ENCODE results near the gene RNF183.
A peak's percentile ranks its signal among the peaks of the same experiment; 100 is the strongest.

The RNF183 gene, protein sequence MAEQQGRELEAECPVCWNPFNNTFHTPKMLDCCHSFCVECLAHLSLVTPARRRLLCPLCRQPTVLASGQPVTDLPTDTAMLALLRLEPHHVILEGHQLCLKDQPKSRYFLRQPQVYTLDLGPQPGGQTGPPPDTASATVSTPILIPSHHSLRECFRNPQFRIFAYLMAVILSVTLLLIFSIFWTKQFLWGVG

DNA sequence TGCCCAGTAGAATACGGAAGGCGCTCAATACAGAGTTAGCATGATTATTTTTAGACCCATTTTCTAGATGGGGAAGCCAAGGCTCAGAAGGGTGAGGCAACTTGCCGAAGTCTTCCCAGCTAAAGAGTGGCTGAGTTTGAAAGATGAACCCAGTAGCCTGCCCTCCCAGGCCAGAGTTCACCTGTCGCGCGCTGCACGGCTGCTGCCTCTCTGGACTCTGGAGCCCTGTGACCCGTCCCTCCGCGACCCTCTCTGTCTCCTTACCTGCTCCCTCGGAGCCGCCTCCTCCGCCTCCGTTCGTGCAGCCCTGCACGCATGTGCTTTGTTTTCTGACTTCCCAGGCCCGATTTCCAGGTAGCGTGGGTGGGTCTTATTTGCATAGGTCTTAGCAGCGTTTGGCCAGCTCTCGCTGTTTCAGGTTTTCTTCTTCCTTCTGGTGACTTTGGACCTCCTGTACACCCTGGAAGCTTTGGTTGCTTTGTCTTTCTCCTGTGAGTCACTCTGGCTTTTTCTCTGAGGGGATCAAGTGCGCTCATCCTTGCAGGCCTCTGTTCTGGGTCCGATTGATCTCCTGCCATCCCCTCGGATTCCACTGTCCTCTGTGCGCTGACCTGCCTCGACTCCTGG lies at the start of gene RNF183:
RNF183 (minus strand) TSS at position 585 of the 627 bp plus-strand sequence. CDS start 5,192 bp downstream, outside the sequence.
- DNase-seq = no peak

DNA sequence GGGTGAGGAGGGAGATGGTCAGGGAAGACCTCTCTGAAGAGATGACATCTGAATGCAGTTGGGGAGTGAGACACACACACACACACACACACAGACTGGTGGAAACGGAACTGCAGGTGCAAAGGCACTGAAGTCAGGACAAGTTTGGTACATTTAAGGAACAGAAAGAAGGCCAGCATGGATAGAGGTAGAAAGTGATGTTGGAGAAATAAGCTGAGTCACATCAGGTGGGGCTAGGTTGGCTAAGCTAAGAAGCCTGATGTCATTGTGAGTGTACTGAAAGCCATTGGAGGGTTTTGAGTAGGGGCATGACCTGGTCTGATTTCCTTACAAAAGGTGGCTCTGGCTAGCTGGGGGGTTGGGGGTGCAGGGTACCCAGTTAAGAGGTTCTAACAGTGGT lies 49.2 kb upstream of the RNF183 start:
- DNase-seq = no peak

DNA sequence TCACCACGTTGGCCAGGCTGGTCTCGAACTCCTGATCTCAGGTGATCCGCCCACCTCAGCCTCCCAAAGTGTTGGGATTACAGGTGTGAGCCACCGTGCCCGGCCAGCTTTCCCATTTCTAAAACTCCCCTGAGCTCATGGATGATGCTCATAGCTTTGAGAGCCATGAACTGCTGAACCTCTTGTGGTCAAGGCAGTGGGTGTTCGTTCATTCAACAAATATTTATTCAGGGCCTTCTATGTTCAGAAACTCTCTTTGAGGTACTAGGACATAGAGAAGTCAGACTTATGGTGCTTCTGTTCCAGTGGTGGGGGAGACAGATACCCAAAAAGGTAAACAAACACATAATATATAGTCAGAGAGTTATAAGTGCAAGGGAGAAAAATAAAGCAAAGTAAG lies 48.8 kb upstream of the RNF183 start:
- DNase-seq = no peak

DNA sequence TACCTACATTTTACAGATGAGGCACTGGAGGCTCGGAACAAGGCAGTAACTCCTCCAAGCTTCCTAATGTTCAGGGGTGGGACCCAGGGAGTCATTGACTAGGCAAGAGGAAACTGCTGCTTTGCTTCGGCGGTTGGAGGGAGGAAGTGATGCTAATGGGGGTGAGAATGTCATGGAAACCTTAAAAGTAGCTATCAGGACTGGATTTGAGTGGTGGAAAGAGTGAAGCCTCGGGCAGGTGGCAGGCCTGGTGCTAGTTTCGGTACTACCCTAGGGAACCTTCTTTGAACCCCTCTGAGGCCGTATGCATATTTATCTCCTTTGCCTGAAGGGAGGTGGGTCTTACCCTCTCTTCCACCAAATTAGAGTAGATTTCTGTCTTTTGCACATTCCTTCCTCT lies 47.8 kb upstream of the RNF183 start:
- no peak for DNase-seq

DNA sequence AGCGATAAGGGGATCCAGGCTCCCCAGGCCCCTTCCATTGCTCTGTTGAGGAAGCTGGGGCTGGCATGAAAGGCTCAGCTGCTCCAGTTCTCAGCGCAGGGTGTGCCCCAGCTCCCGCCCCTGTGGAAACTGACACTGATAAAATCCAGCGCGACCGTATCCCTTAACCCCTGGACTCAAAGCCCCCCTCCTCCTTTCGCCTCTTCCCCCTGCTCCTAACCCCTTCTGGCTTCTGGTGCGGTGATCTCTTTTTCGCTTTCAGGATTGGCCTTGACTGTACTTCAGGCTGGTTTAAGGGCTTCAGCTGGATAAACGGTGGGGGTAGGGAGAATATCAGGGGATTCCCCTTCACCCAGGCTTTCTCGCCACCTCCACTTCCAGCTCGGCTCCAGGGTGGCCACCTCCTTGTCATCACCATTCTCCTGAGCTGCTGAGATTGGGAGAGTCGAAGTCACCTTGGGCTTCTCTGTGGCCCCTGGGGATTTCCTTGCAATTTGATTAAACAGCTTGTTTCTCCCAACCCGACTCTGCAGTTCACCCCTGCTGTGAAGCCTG lies 47.0 kb upstream of the RNF183 start:
- no peak for DNase-seq

DNA sequence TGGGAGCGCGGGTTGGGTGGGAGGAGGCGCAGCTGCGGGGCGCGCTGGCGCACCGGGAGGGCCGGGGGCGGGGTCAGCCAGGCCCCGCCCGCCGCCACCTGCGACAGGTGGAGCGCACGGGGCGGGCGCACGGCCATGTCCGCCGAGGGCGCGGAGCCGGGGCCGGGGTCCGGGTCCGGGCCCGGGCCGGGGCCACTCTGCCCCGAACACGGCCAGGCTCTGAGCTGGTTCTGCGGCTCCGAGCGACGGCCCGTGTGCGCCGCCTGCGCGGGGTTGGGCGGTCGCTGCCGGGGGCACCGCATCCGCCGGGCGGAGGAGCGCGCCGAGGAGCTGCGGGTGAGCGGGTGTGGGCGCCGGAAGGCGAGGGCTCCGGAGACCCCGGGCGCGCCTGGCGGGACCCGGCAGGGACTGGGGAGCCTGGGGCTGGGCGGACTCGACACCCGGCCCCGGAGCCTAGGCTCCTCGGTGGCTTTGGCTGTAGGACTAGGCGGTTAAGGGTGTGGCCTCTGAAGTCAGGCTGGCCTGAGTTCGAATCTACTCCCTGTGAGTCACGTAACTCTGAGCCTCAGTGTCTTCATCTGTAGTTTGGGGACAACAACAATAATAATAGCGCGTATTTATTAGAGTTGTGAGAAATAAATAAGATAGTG lies 46.4 kb upstream of the RNF183 start, which contains the start of gene BSPRY:
BSPRY (plus strand) TSS at position 97 of the 650 bp plus-strand sequence; CDS start at position 136, 39 bp downstream.
- DNase-seq = peak; percentile 45

DNA sequence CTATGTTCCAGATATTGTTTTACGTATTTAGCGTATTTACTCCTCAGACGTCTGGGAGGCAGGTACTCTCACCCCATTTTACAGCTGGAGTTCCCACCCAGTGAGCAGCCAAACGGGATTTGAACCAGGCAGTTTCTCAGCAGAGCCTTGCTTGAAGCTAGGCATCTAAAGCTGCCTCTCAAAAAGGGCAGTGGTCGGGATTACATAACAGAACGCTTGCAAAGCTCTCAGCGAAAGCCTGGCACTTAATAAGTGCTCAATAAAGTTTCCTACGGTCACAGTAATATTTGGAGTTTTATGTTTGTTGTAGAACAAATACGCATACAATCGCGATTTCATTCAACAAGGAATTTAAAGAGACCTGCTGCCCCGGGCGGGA lies 45.9 kb upstream of the RNF183 start:
- DNase-seq = no peak

DNA sequence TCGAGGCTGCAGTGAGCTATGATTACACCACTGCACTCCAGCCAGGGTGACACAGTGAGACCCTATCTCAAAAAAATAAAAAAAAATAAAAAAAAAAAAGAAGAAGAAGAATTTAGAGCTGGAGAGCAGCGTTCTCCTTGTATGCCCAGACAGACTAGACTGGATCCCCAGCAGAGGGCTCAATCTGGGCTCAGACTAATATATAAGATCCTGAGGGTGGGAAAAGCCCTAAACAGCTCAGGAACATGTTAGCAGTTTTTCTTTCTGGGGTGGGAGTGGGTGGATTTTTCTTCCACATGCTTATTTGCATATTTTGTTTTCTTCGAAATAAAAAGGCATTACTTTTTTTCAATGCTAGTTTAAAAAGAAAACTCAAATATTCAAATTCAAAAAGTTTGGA lies 45.3 kb upstream of the RNF183 start:
- no peak for DNase-seq

DNA sequence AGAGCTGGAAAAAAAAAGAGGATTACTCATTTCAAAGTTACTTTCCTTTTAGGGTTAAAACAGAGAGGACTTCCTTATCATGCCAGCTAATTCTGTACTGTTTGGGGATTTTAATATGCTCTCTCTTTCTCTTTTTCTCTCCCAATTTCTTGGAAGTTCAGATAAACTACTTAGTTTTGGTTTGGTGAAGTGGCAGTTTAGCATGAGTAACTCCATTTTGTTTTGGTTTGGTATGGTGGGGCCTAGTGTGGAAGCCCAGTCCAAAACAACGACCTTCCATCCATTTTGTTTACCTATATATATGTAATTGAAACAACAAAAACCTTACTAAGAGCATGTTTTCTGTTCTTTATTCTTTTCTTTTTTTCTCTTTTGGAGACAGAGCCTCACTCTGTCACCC lies 42.5 kb upstream of the RNF183 start:
- DNase-seq = no peak

DNA sequence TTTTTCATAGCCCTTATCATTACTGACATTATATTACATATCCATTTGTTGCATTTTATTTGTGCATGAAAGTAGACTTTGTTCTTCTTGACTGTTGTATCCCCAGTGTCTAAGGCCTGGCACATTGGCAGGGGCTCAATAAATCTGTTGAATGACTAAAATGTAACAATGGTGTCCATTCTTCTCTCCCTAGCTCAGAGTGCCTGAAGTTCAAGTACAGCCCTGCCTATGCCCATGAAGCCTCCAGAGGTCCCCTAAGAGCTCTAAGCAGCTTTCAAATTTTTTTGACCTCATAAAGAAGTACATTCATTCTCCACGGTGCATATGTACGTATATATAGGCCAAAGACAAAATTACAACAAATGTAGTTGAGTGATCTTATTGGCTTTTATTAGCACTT lies 42.0 kb upstream of the RNF183 start:
- no peak for DNase-seq

DNA sequence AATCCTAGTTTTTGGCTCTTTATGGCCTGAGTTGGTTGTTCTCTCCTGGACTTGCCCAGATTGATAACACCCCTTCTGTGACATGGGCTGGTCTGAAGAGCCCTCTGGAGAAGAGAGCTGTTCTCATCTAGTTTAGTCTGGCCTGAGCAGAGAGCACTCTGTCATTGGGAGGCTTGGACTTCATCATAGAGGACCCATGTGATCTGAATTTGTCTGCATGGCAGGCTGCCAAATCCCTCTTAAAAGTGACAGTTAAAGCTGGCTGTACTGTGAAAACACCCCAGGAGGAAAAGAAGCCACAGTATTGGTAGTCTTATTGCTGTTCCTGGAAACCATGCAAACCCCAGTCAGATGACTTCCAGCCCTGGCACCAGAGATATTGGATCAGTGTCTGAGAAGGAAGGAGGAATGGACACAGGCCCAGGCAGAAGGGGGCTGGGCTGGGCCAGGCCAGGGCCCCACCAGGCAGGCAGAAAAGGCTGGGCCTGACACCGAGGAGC lies 40.6 kb upstream of the RNF183 start:
- DNase-seq = no peak

DNA sequence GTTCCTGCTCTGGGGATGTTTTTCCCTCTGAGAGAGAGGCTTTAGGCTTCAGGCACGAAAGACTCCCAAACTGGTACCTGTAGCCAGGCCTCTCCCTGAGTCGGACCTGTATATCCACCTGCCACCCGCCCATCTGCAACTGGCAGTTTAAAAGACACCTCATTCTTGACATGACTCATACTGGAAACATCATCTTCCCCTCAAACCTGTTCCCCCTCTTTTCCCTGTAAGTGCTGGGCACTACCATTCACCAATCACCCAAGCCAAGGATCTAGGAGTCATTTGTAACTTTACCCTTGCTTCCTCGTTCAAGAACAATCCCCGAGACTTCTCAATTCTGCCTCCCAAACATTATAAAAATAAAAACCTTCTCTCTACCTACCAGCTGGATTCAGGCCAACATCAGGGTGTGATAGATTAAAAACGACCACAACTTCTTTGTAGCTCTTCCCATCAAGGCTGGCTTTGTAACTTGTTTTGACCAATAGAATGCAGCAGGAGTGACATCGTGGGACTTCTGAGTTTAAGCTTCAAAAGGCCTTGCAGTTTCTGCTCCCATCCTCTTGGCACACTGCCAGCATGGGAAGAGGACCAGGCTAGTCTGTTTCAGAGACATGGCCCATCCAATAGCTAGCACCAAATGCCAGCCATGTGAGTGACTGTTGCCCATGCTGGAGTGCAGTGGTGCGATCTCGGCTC lies 38.7 kb upstream of the RNF183 start:
- DNase-seq = no peak

DNA sequence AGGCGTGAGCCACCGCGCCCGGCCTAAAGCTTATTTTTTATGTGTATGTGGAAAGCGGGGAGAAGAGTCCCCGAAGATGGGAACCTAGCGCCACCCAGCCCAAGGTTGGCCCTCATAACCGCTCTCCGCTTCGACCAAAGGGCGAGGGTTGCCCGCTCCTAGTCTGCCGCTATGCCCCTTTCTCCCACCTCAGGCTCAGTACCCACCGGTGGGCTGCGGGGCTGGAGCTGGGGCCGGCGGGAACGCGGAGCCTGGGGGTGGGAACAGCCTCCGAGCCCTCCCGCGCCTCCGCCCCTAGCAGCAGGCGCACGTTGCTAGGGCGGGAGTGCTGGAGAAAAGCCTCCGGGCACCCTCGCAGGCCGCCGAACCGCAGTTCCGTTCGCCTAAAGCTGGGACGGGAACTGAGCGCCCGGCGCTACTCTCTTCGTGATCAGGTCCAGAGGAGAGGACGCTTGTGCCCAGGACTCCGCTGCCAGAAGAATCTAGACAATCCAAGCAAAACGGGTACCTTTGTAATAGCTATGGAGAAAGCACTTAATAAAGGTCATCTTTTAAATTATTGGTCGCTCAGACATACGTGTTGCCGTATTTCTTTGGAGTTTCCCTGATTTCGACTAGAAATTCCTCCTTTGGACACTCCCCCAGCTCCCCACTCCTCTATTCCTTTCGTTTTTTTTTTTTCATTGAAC lies 37.0 kb upstream of the RNF183 start, which contains the start of gene WDR31:
WDR31 (minus strand) TSS at position 265 of the 689 bp plus-strand sequence. CDS start 8,253 bp downstream, outside the sequence.
- DNase-seq = peak; percentile 73

DNA sequence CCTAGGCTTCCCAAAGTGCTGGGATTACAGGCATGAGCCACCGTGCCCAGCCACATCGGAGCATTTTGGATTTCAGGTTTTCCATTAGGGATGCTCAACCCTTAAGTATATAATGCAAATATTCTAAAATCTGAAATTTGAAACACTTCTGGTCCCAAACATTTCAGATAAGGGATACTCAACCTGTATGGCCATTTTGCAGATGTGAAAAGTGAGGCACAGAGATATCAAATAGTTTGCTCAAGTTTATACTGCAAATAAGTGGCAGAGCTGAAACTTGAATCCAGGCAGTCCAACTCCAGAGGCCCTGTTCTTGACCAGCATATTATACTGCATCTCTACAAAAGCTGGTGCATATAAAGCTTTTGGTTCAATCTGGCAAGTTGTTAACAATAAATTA lies 34.5 kb upstream of the RNF183 start:
- no peak for DNase-seq

DNA sequence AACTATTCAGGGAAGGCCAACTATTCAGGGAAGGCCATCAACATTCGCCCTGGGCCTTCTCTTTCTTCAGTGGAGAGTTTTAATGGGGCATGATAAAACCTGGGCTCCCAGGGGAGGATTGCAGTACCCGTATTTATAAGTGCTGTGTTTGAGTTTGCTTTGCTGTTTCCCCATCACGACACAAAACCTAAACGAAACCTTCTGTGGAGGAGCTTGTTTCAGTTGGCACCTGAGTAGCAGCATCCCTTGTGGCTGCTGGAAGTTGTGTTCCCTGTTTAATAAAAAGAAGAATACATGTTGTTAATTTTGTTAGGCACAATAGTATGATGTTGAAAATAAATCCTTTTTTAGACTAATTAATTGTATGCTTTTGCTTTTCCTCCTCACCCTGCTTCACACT lies 28.6 kb upstream of the RNF183 start:
- DNase-seq = no peak

DNA sequence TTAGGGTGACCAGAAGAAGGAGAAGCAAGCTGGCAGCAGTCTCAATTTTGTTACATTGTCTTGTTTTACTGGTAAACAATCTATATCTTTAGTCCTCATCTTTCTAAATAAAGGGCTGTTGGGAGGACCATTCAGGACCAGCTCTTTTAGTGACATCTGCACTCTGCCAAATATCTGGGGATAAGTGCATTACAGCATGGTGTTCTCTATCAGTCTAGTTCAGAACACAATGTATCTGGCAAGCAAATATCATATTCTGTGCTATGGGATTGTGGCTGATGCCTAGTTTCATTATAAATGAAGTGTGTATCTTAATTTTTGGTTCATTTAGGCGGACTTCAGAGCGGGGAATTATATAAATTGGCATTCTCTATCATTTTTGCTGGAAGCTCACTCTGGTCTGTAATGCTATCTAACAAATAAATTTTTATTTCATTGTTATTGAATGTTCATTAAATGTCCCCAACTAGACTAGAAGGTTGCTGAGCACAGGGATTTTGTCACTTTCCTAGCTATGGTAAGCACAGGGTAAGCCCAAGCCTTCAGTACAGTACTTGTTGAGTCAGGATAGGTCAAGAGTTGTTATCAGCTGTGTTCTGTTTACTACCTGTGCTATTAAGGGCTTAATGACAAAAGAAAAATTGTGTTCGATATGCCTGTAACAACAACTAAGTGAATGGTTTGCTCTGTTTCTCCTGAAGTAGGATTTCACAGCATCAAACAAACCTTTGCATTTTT lies 25.0 kb upstream of the RNF183 start:
- DNase-seq = no peak

DNA sequence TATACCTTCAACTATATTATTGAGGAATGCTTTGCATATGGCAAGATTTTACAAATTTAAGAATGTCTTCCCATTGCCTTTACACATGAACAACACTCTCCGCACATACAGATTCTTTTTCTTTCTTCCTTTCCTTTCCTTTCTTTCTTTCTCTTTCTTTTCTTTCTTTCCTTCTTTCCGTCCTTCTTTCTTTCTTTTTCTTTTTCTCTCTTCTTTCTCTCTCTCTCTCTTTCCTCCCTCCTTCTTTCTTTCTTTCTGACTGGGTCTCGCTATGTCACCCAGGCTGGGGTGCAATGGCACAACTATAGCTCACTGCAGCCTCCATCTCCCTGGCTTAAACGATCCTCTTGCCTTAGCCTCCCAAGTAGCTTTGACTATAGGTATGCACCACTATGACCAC lies 23.1 kb upstream of the RNF183 start:
- no peak for DNase-seq

DNA sequence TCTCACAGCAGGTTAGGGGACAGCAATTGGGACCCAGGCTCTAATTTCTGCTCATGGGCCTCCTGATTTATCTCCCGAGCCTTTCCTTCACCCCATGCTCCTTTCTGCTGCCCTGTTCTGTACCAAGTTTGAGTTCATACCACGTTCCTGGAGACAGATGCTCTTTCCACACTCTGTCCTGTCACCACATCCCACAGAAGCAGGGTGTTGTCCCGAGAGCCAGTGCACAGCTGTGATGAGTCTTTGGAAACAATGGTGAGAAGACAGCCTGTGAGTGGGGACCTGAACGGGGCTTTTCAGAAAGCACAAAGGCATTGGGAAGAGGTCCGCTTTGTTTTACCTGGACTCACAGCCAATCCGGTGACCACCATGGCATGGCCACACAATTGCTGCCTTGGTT lies 19.5 kb upstream of the RNF183 start:
- DNase-seq = no peak

DNA sequence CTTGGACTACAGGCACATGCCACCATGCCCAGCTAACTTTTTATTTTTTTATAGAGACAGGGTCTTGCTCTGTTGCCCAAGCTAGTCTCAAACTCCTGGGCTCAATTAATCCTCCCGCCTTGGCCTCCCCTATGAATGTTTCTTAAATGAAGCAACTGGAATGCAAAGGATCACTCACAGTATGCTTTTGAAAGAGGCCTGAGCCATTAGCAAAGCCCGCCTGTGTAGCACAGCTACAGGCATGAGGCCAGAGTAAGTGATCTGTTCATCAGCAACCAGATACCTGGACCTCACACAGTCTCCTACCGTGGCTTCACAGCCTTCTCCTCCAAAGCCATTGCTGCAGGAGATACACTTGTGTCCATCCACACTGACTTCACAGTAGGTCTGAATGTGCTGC lies 16.9 kb upstream of the RNF183 start:
- DNase-seq = no peak

DNA sequence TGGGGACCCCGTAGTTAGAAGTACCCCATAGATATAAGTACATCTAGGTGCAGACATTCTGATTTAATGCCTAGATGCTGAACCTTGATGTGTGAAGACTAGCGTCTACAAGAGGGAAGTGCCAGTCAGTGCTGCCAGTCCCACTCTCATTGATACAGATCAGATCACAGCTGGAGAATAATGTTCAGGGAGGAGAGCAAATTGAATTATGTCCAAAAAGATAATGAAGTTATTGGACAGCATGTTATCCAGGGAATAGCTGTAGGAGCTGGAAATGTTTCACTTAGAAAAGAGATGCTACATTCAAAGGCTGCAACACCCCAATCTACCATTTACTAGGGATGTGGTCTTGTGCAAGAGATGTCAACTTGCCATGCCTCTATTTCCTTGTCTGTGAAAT lies 15.9 kb upstream of the RNF183 start:
- no peak for DNase-seq

DNA sequence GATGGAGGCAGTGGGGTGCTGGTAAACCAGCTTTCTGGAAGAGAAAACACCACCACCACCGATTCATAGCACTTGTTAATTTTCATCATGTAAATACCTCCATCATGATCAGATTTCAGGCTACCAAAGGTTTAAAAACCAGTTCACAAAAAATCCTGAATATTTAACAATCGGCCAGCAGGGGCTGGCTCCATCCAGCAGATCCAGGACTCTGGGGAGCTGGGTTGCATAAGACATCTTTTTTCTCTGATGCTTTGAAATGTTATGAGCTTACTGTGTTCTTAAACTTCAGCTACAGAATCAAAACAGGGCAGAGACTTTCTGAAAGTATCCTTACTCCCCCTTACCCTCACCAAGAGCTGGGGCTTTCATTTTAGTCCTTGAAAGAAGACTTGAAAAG lies 14.6 kb upstream of the RNF183 start:
- DNase-seq = no peak

DNA sequence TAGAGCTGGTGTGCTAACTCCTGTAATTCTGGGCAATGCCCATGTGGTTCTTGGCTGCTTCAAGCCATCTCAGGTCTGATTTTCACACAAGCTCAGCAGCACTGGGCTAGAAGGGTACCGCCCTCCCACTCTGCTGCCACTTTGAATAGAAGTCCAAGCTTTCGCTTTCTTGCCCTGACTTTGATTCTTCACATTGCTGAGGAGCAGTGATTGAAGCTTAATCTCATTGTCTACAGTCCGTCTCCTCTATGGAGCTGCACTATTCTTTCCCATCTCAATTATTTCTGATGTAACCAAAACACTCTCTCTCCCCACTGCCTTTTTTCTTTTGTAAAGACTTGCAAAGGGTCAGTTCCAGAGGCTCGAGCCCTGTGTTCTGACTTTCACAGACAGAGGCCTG lies 12.9 kb upstream of the RNF183 start:
- no peak for DNase-seq

Measured in activated CD4-positive, CD25-positive, alpha-beta regulatory T cell treated with anti-CD3 and anti-CD28 coated beads, Interleukin-2, amount 50 U/mL, for 72 hours (primary cell).